Measurements from ENCODE around the gene ARL15.

The ARL15 gene

DNA sequence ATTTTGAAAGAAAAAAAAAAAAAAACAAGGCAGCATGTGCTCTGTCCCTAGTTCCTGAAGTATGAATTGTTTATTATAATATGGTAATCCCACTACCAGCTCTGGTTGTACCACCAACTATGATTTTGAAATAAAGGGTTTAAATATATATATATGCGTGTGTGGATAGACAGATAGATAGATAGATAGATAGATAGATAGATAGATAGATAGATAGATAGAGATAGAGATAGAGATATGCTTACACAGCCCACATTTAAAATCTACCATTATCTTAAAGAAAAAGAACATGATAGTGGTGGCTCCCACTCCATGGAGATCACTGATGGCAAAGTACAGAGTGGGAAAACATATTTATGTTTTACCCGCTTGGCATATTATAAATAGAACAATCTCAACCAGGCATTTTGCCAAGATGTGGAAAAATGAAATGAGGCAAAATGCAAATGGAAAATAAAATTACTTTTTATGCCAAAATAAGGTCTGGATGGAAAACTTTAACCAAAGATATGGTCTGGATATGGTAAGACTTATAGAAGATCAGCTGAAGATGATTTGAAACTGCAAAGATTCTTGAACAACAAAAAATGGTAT, 170.0 kb downstream of the ARL15 start:
- Histone ChIP-seq H3K27ac (ENCODE audit: low read depth in 2 of 2, low read length in 2 of 2) (no peak overlapping the region), H3K9ac (ENCODE audit: low read depth in 1 of 2, low read length in 2 of 2) (no peak overlapping the region), H3K4me3 (ENCODE audit: low read length in 2 of 2) (no peak overlapping the region), H3K36me3 (ENCODE audit: control insufficient read depth in 2 of 2, insufficient read depth in 2 of 2, low read length in 2 of 2) (no peaks in the 10 kb centered on the region), H3K27me3 (ENCODE audit: control insufficient read depth in 2 of 2, insufficient read depth in 2 of 2, low read length in 2 of 2) (no peaks in the 10 kb centered on the region), H3K4me1 (ENCODE audit: control insufficient read depth in 2 of 2, insufficient read depth in 2 of 2, low read length in 2 of 2) (no peaks in the 10 kb centered on the region), H3K9me3 (ENCODE audit: control insufficient read depth in 2 of 2, low read length in 2 of 2) (no peaks in the 10 kb centered on the region)

DNA sequence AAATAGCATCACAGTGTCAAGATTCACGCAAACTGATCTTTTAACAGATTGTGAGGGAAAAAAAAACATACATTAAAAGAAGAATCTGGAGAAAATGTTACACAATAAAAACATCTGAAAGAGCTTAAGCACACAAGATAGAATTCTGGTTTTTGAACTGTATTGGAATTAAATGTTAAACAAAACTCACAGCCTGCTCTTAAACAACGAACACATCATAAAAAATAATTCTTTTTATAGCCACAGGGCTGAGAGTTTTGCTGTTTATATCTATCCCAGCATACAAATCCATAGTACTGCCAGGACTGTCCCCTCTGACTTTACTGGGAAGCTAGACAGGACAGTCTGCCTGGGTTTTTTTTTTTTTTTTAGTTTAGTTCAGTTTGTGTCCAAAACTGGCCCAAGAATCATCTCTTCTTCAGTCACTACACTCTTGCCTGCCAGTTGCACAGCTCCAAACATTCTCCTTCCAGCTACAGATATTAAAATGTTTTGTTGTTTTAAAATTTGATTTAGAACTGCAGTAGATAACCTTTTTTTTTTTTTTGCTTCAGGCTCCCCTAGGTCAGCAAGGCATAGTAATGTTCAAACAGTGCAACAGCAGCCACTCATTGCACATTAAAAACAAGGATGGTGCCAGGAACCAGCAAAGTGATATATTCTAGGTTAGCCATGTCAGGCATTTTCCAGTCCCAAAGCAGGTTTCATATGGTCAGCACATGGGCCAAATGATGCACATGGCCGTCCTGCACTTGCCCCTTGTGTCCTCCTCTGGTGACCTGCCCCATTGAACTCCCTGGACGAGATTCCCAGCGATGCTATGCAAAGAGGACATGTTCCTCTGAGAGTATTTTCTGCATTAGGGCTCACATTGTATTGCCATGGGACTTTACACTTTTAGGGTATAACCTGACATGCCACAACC, 173.6 kb downstream of the ARL15 start:
- Histone ChIP-seq H3K27me3 (ENCODE audit: control insufficient read depth in 2 of 2, insufficient read depth in 2 of 2, low read length in 2 of 2) (no peaks in the 10 kb centered on the region), H3K4me3 (ENCODE audit: low read length in 2 of 2) (no peak overlapping the region), H3K9me3 (ENCODE audit: control insufficient read depth in 2 of 2, low read length in 2 of 2) (no peaks in the 10 kb centered on the region), H3K27ac (ENCODE audit: low read depth in 2 of 2, low read length in 2 of 2) (no peak overlapping the region), H3K36me3 (ENCODE audit: control insufficient read depth in 2 of 2, insufficient read depth in 2 of 2, low read length in 2 of 2) (no peaks in the 10 kb centered on the region), H3K9ac (ENCODE audit: low read depth in 1 of 2, low read length in 2 of 2) (no peak overlapping the region), H3K4me1 (ENCODE audit: control insufficient read depth in 2 of 2, insufficient read depth in 2 of 2, low read length in 2 of 2) (no peaks in the 10 kb centered on the region)

DNA sequence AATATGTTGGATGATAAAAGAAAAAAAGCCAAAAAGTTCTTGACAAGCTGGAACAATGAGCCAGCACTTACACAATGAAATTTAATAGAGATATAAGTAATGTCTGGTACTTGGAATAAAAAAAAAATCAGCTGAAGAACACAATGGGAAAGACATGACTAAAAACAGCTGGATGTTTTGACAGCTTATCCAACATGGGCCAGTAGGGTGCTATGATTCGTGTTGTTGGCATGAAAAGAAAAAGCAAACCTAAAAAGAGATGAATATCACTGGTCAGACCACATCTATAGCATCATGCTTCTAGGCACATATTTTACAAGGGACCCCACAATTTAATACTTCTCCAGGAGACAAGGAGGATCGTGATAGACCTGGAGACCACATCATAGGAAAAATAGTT, 175.3 kb downstream of the ARL15 start:
- H3K36me3 ChIP-seq (ENCODE audit: control insufficient read depth in 2 of 2, insufficient read depth in 2 of 2, low read length in 2 of 2), result no peaks in the 10 kb centered on the region
- H3K27ac ChIP-seq (ENCODE audit: low read depth in 2 of 2, low read length in 2 of 2), result no peak overlapping the region
- H3K9me3 ChIP-seq (ENCODE audit: control insufficient read depth in 2 of 2, low read length in 2 of 2), result no peaks in the 10 kb centered on the region
- H3K9ac ChIP-seq (ENCODE audit: low read depth in 1 of 2, low read length in 2 of 2), result no peak overlapping the region
- no peaks in the 10 kb centered on the region for H3K4me1 ChIP-seq (ENCODE audit: control insufficient read depth in 2 of 2, insufficient read depth in 2 of 2, low read length in 2 of 2)
- H3K4me3 ChIP-seq (ENCODE audit: low read length in 2 of 2), result no peak overlapping the region
- H3K27me3 ChIP-seq (ENCODE audit: control insufficient read depth in 2 of 2, insufficient read depth in 2 of 2, low read length in 2 of 2), result no peaks in the 10 kb centered on the region

DNA sequence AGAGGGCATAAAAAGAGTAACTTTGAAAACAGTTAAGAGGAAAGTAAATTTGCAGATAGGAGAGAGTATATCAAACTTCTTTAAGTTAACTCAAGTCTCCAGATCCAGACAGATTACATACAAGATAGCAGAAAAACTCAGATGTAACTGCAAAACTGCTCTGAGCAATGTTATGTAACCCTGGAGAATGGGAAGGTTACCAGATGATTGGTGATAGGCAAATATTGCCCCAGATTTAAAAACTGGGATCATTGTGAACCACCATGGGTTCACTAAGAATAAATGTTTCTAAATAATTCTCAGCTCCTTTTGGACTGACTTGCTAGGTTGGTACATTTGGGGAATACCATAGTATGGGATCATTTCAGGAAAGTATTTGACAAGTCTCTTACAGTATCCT, 176.5 kb downstream of the ARL15 start:
- H3K27ac ChIP-seq (ENCODE audit: low read depth in 2 of 2, low read length in 2 of 2), result no peak overlapping the region
- H3K36me3 ChIP-seq (ENCODE audit: control insufficient read depth in 2 of 2, insufficient read depth in 2 of 2, low read length in 2 of 2), result no peaks in the 10 kb centered on the region
- H3K9me3 ChIP-seq (ENCODE audit: control insufficient read depth in 2 of 2, low read length in 2 of 2), result no peaks in the 10 kb centered on the region
- H3K4me1 ChIP-seq (ENCODE audit: control insufficient read depth in 2 of 2, insufficient read depth in 2 of 2, low read length in 2 of 2), result no peaks in the 10 kb centered on the region
- no peak overlapping the region for H3K9ac ChIP-seq (ENCODE audit: low read depth in 1 of 2, low read length in 2 of 2)
- H3K27me3 ChIP-seq (ENCODE audit: control insufficient read depth in 2 of 2, insufficient read depth in 2 of 2, low read length in 2 of 2), result no peaks in the 10 kb centered on the region
- H3K4me3 ChIP-seq (ENCODE audit: low read length in 2 of 2), result no peak overlapping the region

DNA sequence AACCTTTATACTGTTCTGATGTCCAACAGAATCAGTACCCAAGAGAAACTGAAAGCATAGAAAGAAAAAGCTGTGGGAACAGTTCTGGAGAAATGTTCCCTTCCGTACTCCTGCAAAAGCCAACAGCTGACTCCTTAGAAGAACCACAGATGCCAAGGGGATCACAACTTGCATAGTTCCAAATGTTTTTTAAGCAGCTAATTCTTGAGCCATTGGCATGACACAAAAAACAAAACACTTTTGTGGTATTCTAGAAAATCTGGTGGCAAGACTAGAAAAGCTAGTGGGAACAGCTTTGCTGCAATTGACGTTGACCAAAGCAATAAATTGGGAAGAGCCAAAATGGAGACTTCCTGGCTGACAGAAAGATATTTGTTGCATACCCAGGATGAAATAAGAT, 189.9 kb downstream of the ARL15 start:
- H3K36me3 ChIP-seq (ENCODE audit: control insufficient read depth in 2 of 2, insufficient read depth in 2 of 2, low read length in 2 of 2), result no peaks in the 10 kb centered on the region
- H3K27me3 ChIP-seq (ENCODE audit: control insufficient read depth in 2 of 2, insufficient read depth in 2 of 2, low read length in 2 of 2), result no peaks in the 10 kb centered on the region
- no peak overlapping the region for H3K4me3 ChIP-seq (ENCODE audit: low read length in 2 of 2)
- H3K27ac ChIP-seq (ENCODE audit: low read depth in 2 of 2, low read length in 2 of 2), result no peak overlapping the region
- H3K9me3 ChIP-seq (ENCODE audit: control insufficient read depth in 2 of 2, low read length in 2 of 2), result no peaks in the 10 kb centered on the region
- no peaks in the 10 kb centered on the region for H3K4me1 ChIP-seq (ENCODE audit: control insufficient read depth in 2 of 2, insufficient read depth in 2 of 2, low read length in 2 of 2)
- no peak overlapping the region for H3K9ac ChIP-seq (ENCODE audit: low read depth in 1 of 2, low read length in 2 of 2)

DNA sequence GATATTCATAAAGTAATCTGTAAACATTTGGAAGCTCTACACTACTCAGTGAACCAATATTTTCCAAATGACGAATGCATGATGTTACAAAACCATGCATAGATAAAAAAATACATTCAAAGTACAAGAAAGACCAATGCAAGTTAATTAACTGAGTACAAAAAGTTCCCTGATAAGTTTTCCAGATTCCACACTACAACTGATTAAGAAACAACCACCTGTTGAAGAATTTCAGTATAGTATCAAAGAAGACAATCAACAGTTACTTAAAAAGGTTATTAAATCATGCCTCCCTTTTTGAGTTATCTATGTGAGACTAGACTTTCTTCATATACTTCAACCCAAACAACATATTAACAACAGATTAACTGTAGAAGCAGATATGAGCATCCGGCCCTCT, 192.4 kb downstream of the ARL15 start:
- H3K4me1 ChIP-seq (ENCODE audit: control insufficient read depth in 2 of 2, insufficient read depth in 2 of 2, low read length in 2 of 2), result no peaks in the 10 kb centered on the region
- no peak overlapping the region for H3K27ac ChIP-seq (ENCODE audit: low read depth in 2 of 2, low read length in 2 of 2)
- no peak overlapping the region for H3K4me3 ChIP-seq (ENCODE audit: low read length in 2 of 2)
- no peaks in the 10 kb centered on the region for H3K9me3 ChIP-seq (ENCODE audit: control insufficient read depth in 2 of 2, low read length in 2 of 2)
- H3K9ac ChIP-seq (ENCODE audit: low read depth in 1 of 2, low read length in 2 of 2), result no peak overlapping the region
- no peaks in the 10 kb centered on the region for H3K27me3 ChIP-seq (ENCODE audit: control insufficient read depth in 2 of 2, insufficient read depth in 2 of 2, low read length in 2 of 2)
- H3K36me3 ChIP-seq (ENCODE audit: control insufficient read depth in 2 of 2, insufficient read depth in 2 of 2, low read length in 2 of 2), result no peaks in the 10 kb centered on the region

DNA sequence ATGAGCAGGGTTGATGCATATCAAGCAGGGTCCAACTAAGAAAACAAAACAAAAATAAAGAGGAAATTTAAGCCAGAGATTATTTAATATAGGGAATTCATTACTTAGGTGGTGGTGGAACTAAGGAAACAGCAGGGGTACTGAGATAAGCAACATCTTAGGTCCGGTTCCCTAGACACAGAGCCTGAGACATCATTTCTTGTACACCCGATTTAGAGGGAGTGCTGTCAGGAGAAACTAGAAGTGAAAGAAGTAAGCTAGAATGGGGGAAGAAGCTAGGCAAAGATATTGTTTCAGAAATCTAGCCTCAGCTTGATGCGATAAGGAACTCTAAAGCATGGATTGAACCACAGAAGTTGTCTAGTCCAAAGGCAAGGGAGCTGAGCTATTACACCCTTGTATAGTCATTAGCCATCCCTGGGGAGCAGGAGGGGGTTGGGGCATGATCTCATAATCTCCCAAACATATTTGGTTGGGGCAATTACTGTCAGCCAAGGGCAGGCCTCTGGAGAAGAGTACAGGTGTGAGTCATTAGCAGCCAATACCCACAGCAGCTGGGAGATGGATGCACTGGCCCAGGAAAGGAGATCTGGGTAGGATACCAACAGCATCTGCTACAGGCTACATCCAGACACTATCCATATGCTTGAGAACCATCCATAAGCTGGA, 194.5 kb downstream of the ARL15 start:
- Histone ChIP-seq H3K4me1 (ENCODE audit: control insufficient read depth in 2 of 2, insufficient read depth in 2 of 2, low read length in 2 of 2) (no peaks in the 10 kb centered on the region), H3K4me3 (ENCODE audit: low read length in 2 of 2) (no peak overlapping the region), H3K9me3 (ENCODE audit: control insufficient read depth in 2 of 2, low read length in 2 of 2) (no peaks in the 10 kb centered on the region), H3K27ac (ENCODE audit: low read depth in 2 of 2, low read length in 2 of 2) (no peak overlapping the region), H3K27me3 (ENCODE audit: control insufficient read depth in 2 of 2, insufficient read depth in 2 of 2, low read length in 2 of 2) (no peaks in the 10 kb centered on the region), H3K36me3 (ENCODE audit: control insufficient read depth in 2 of 2, insufficient read depth in 2 of 2, low read length in 2 of 2) (no peaks in the 10 kb centered on the region), H3K9ac (ENCODE audit: low read depth in 1 of 2, low read length in 2 of 2) (no peak overlapping the region)

DNA sequence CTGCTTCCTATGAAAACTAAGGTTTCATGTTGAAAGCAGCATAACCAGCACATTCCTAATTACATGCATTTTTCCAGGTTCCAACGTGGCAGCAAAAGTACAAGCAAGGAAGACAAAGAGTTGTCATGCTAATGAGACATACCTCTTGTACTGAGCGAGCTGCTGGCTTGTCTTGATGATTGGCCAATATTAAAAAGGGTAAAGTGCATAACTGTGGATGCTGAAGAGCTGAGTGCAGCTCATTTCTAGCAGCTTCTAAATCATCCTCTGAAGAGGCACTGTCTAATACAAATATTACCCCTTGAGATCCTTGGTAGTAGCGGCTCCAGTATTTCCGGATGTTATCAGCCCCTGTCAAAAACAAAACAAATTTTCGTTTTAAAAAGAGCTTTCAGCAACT, 197.3 kb downstream of the ARL15 start:
- no peaks in the 10 kb centered on the region for H3K27me3 ChIP-seq (ENCODE audit: control insufficient read depth in 2 of 2, insufficient read depth in 2 of 2, low read length in 2 of 2)
- H3K9ac ChIP-seq (ENCODE audit: low read depth in 1 of 2, low read length in 2 of 2), result no peak overlapping the region
- H3K9me3 ChIP-seq (ENCODE audit: control insufficient read depth in 2 of 2, low read length in 2 of 2), result no peaks in the 10 kb centered on the region
- no peaks in the 10 kb centered on the region for H3K4me1 ChIP-seq (ENCODE audit: control insufficient read depth in 2 of 2, insufficient read depth in 2 of 2, low read length in 2 of 2)
- no peak overlapping the region for H3K4me3 ChIP-seq (ENCODE audit: low read length in 2 of 2)
- H3K36me3 ChIP-seq (ENCODE audit: control insufficient read depth in 2 of 2, insufficient read depth in 2 of 2, low read length in 2 of 2), result no peaks in the 10 kb centered on the region
- H3K27ac ChIP-seq (ENCODE audit: low read depth in 2 of 2, low read length in 2 of 2), result no peak overlapping the region

DNA sequence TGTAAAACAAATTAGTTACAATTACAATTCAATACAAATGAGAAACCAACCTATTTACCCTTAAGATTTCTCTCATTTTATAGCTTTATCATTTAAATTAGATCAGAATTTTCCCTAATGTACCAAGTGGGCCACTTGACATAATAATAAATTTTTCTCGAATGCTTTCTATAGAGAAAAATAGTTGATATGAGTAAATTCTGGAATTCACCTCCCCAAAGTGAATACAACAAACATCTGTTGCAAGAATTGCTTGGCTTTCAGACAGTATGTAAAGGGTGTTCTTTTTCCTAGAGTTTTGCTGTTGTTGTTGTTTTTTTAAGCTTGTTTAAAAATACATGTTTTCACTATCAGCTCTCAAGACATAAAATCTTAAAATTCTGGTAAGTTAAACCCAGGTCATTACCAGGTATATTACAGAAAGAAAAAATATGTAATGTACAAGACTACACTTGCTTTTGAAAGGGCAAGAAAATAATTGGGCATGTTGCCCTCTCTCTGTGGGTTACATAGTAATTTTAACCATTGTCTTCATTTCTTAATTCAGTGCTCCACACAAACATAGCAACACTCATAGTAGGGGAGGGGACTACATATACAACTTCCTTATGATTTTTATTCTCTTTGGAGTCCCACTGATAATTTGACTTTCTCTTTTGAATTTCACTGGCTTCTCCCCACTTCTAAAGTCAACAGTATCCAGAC, 200.6 kb downstream of the ARL15 start:
- Histone ChIP-seq H3K4me3 (ENCODE audit: low read length in 2 of 2) (no peak overlapping the region), H3K27me3 (ENCODE audit: control insufficient read depth in 2 of 2, insufficient read depth in 2 of 2, low read length in 2 of 2) (no peaks in the 10 kb centered on the region), H3K36me3 (ENCODE audit: control insufficient read depth in 2 of 2, insufficient read depth in 2 of 2, low read length in 2 of 2) (no peaks in the 10 kb centered on the region), H3K9ac (ENCODE audit: low read depth in 1 of 2, low read length in 2 of 2) (no peak overlapping the region), H3K27ac (ENCODE audit: low read depth in 2 of 2, low read length in 2 of 2) (no peak overlapping the region), H3K9me3 (ENCODE audit: control insufficient read depth in 2 of 2, low read length in 2 of 2) (no peaks in the 10 kb centered on the region), H3K4me1 (ENCODE audit: control insufficient read depth in 2 of 2, insufficient read depth in 2 of 2, low read length in 2 of 2) (no peaks in the 10 kb centered on the region)

DNA sequence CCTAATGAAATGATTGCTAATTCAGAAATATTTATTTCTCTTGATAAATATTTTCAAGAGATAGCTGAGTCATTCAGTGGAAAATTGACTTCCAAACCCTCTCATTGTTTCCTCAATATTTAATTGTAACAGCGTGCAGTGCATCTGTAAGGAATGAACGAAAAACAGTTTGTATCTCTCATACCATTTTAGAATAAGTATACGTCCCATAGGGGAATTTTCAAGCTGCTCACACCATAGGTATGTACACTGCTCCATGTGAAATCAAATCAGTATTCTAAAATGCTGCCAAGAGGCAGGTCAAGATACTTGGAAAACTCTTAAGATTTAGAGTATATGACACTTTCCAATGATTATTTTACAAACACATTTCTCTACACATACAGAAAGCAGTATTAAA, 202.2 kb downstream of the ARL15 start:
- no peak overlapping the region for H3K9ac ChIP-seq (ENCODE audit: low read depth in 1 of 2, low read length in 2 of 2)
- no peaks in the 10 kb centered on the region for H3K4me1 ChIP-seq (ENCODE audit: control insufficient read depth in 2 of 2, insufficient read depth in 2 of 2, low read length in 2 of 2)
- H3K27ac ChIP-seq (ENCODE audit: low read depth in 2 of 2, low read length in 2 of 2), result no peak overlapping the region
- H3K9me3 ChIP-seq (ENCODE audit: control insufficient read depth in 2 of 2, low read length in 2 of 2), result no peaks in the 10 kb centered on the region
- H3K27me3 ChIP-seq (ENCODE audit: control insufficient read depth in 2 of 2, insufficient read depth in 2 of 2, low read length in 2 of 2), result no peaks in the 10 kb centered on the region
- no peaks in the 10 kb centered on the region for H3K36me3 ChIP-seq (ENCODE audit: control insufficient read depth in 2 of 2, insufficient read depth in 2 of 2, low read length in 2 of 2)
- H3K4me3 ChIP-seq (ENCODE audit: low read length in 2 of 2), result no peak overlapping the region
